ENCODE data around the gene CD300LD. TPM values are rescaled to one million over a fixed set of nuclear protein-coding genes. Genes with fewer than 3 reads are reported as not detected.

Gene CD300LD
- total RNA-seq, 1 donor from 2014 or later: not detected

- H3K4me3 ChIP-seq (ENCODE audit: low read depth, low read length): no peak overlapping the region
- TF ChIP-seq CTCF (conservative IDR thresholded peaks at IDR 0.05; ENCODE audit: low read depth, low read length): no peak
- no peak for DNase-seq (ENCODE audit: low read depth)
Observed at GRCh38 chr17:74539281-74539820, 52.7 kb downstream of the CD300LD start.

GRCh38 chr17:74536890-74537289, 55.2 kb downstream of the CD300LD start:
- no peak overlapping the region for H3K4me3 ChIP-seq (ENCODE audit: low read depth, low read length)
- no peak for TF ChIP-seq CTCF (conservative IDR thresholded peaks at IDR 0.05; ENCODE audit: low read depth, low read length)
- DNase-seq (ENCODE audit: low read depth): no peak

GRCh38 chr17:74532115-74532514, 60.0 kb downstream of the CD300LD start:
- TF ChIP-seq CTCF (conservative IDR thresholded peaks at IDR 0.05; ENCODE audit: low read depth, low read length): no peak
- H3K4me3 ChIP-seq (ENCODE audit: low read depth, low read length): no peak overlapping the region
- no peak for DNase-seq (ENCODE audit: low read depth)

DNA sequence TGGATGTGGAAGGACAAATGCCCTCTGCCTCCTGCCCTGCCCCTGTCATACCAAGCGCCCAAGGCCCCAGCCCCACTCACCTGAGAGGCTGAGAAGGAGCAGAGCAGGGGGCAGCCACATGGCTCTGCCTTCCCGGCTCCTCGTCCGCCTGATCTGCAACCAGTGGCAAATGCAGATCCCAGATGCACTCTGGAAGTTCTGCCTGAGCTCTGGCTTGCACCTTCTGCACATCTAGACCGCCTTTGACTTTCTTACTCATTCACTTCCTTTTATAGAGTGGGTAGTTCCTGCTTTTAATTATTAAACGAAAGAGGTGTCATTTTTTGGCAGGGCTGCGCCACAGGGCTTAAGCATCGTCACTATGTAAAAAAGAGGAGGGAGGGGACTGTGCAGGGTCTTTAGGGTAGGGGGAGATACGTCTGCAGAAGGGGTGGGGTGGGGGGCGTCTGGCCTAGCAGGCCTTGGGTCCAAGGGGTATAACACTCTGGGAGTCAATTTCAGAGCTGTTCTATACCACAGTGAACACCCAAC, 60.8 kb downstream of the CD300LD start, which contains the start of gene CD300LB:
CD300LB (minus strand) TSS at position 245 of the 531 bp plus-strand sequence; CDS start at position 120, 125 bp downstream.
- H3K4me3 ChIP-seq (ENCODE audit: low read depth, low read length): no peak within 1 kb of the TSS
- DNase-seq (ENCODE audit: low read depth): no peak
- TF ChIP-seq CTCF (conservative IDR thresholded peaks at IDR 0.05; ENCODE audit: low read depth, low read length): no peak

GRCh38 chr17:74530831-74531150, 61.3 kb downstream of the CD300LD start:
- H3K4me3 ChIP-seq (ENCODE audit: low read depth, low read length): no peak overlapping the region
- DNase-seq (ENCODE audit: low read depth): no peak
- TF ChIP-seq CTCF (conservative IDR thresholded peaks at IDR 0.05; ENCODE audit: low read depth, low read length): no peak

Other genes starting within 250 kb of the CD300LD start
- gene BTBD17, start 230.4 kb downstream of the CD300LD start, total RNA-seq: not detected in 2 replicates
- gene GPR142, start 224.8 kb downstream of the CD300LD start, total RNA-seq: not detected in 2 replicates
- 48.3 and 61.7 TPM in 2 replicates for gene GPRC5C, start 160.2 kb downstream of the CD300LD start, total RNA-seq
- gene CD300A, start 125.6 kb downstream of the CD300LD start, total RNA-seq: not detected in 2 replicates
- not detected in 2 replicates for gene CD300LB, start 60.8 kb downstream of the CD300LD start, total RNA-seq
- 0.06 TPM in 1 of 2 replicates, not detected in the other for gene CD300C, start 46.2 kb downstream of the CD300LD start, total RNA-seq
- not detected in 2 replicates for gene CD300H, start 24.8 kb downstream of the CD300LD start, total RNA-seq
- gene CD300E, start 31.5 kb upstream of the CD300LD start, total RNA-seq: not detected in 2 replicates
- not detected in 2 replicates for gene CD300LF, start 120.6 kb upstream of the CD300LD start, total RNA-seq
- gene RAB37, start 145.0 kb upstream of the CD300LD start, total RNA-seq: 0.14 TPM in 1 of 2 replicates, not detected in the other
- gene NHERF1, start 156.3 kb upstream of the CD300LD start, total RNA-seq: 45.1 and 64.6 TPM in 2 replicates
- gene NAT9, start 184.1 kb upstream of the CD300LD start, total RNA-seq: 18.2 and 24.5 TPM in 2 replicates

Data from epithelial cell of proximal tubule (primary cell).